OCI-LY7 (cell line): ENCODE data around the gene AKAP7. TPM values are rescaled to one million over a fixed set of nuclear protein-coding genes. Genes with fewer than 3 reads are reported as not detected.

Experiments
- BruUV-seq: library from RNA; stranded (reverse); fragments of 400-500 nt; replicated peaks from 2 replicates; lab custom pipeline; 2021; lab: Mats Ljungman, UMichigan
- CTCF ChIA-PET: fragments of 300-600 bp; sonication (Branson Sonifier 250); formaldehyde crosslinking; loops from one replicate; lab custom pipeline; 2022; ENCODE audit warnings: antibody characterized with exemption; ENCODE audit not compliant: unreplicated experiment; lab: Charles Lee
- POLR2A ChIA-PET: fragments of 300-600 bp; sonication (Branson Sonifier 250); formaldehyde crosslinking; loops from one replicate; lab custom pipeline; 2022; ENCODE audit warnings: antibody characterized with exemption; lab: Charles Lee
- DNase-seq: peaks from one replicate; pipeline ENCODE4 v3.0.0-alpha.2; 2015; ENCODE audit warnings: low spot score
- H2AFZ ChIP-seq: fragments of 200-600 bp; sonication (generic), shearing (Covaris generic); 2 replicates; pipeline ENCODE4 v1.6.1; 2014; ENCODE audit warnings: mild to moderate bottlenecking, antibody characterized with exemption, low read length, moderate library complexity
- H3K27ac ChIP-seq: fragments of 200-600 bp; sonication (generic); 2 replicates; pipeline ENCODE4 v1.5.1; 2014; ENCODE audit warnings: mixed run types, low read depth, mild to moderate bottlenecking, moderate library complexity, low read length, inconsistent platforms; ENCODE audit not compliant: poor library complexity, severe bottlenecking
- H3K36me3 ChIP-seq: fragments of 200-600 bp; sonication (generic); 2 replicates; pipeline ENCODE4 v1.6.1; 2014; ENCODE audit warnings: mild to moderate bottlenecking, antibody characterized with exemption, low read length, moderate library complexity, mixed read lengths; ENCODE audit not compliant: insufficient read depth
- H3K4me1 ChIP-seq: fragments of 200-600 bp; sonication (generic); 2 replicates; pipeline ENCODE4 v1.5.1; 2014; ENCODE audit warnings: mild to moderate bottlenecking, low read length; ENCODE audit not compliant: insufficient read depth, poor library complexity, severe bottlenecking
- H3K4me2 ChIP-seq: fragments of 200-600 bp; sonication (generic); 2 replicates; pipeline ENCODE4 v1.6.1; 2014; ENCODE audit warnings: mild to moderate bottlenecking, low read length
- H3K4me3 ChIP-seq: fragments of 200-600 bp; sonication (generic); 2 replicates; pipeline ENCODE4 v1.5.1; 2014; ENCODE audit warnings: mild to moderate bottlenecking, low read depth, low read length; ENCODE audit not compliant: poor library complexity, severe bottlenecking
- H3K79me2 ChIP-seq: fragments of 200-600 bp; sonication (generic); 2 replicates; pipeline ENCODE4 v1.6.1; 2016; ENCODE audit warnings: low read depth, mild to moderate bottlenecking, low read length, moderate library complexity, mixed read lengths; ENCODE audit not compliant: insufficient read depth
- H3K9me2 ChIP-seq: fragments of 200-600 bp; sonication (generic); 2 replicates; pipeline ENCODE4 v1.6.1; 2016; ENCODE audit warnings: mild to moderate bottlenecking, low read length, mixed read lengths; ENCODE audit not compliant: insufficient read depth
- H3K9me3 ChIP-seq: fragments of 200-600 bp; sonication (generic); 2 replicates; pipeline ENCODE4 v1.6.1; 2014; ENCODE audit warnings: mild to moderate bottlenecking, mixed run types, low read length, mixed read lengths
- H4K20me1 ChIP-seq: fragments of 200-600 bp; sonication (generic); 2 replicates; pipeline ENCODE4 v1.6.1; 2014; ENCODE audit warnings: mild to moderate bottlenecking, antibody characterized with exemption, low read length, moderate library complexity, mixed read lengths; ENCODE audit not compliant: insufficient read depth
- EZH2phosphoT487 ChIP-seq: fragments of 200-600 bp; sonication (generic); IDR thresholded peaks from 2 replicates; pipeline ENCODE4 v1.6.1; 2018; ENCODE audit warnings: low read depth, borderline replicate concordance, mild to moderate bottlenecking, mixed run types, antibody characterized with exemption, low read length, moderate library complexity, mixed read lengths
- intact Hi-C: fragments of 100-400 bp; cut with micrococcal nuclease; formaldehyde crosslinking; loops from one replicate; pipeline ENCODE4 v1.10.0; 2022; ENCODE audit not compliant: unreplicated experiment
- total RNA-seq, 2 experiments: library from RNA; depleted of rRNA in 1 of 2; stranded (reverse); fragments of >200 nt in 1 of 2; shearing (Covaris generic) in 1 of 2; gene quantifications; 2 replicates each; pipeline ENCODE4 v1.2.3, GENCODE V29; 2014 to 2022
- TF ChIP-seq, protein P1 (sequence below): fragments of 200-600 bp; sonication (generic); conservative IDR thresholded peaks from 2 replicates; pipeline ENCODE4 v1.5.1; 2014; ENCODE audit warnings: mild to moderate bottlenecking, antibody characterized with exemption, low read length, moderate library complexity, mixed read lengths

AKAP7 gene
- total RNA-seq, 2 experiments from 2014 or later, result 5.6 to 6.9 TPM

DNA sequence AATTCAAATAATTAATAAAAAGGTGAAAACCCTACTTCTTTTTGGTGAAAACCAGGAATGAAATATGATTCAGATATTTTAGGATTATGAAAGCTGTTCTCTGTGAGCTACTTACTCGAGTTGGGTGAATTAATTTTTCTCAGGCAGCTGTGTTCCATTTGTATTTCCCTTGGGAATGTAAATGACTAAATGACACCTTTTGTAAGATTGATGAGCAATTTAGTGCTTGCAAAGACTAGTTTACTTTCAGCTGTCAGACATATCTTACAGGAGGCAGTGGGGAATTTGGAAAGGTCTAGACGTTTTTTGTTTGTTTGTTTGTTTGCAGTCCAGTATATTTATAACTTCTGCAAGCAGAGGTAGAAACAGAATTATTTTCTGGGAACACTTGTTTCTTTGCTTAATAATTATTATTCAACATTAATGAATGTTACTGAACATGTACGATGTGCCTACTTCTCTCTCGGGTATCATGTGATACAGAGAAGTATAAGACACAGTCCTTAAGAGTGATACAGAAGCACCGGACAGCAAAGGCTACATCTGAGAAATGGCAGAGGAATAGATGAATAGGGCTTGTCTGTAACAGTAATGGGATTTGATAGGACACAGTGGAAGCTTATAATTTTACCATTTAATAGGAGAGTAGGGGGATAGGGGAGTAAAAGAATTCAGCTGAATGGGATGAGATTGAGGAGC, 91.3 kb downstream of the AKAP7 start:
- Histone ChIP-seq H3K36me3 (no peaks in the 10 kb centered on the region), H3K4me3 (no peak overlapping the region), H3K4me1 (no peaks in the 10 kb centered on the region), H3K27ac (no peak overlapping the region), H3K79me2 (no peaks in the 10 kb centered on the region), H3K4me2 (no peak overlapping the region), H3K9me3 (no peaks in the 10 kb centered on the region), H4K20me1 (no peaks in the 10 kb centered on the region), H2AFZ (no peak overlapping the region), H3K9me2 (no peaks in the 10 kb centered on the region)
- BruUV-seq, result no TSS peak
- ChIA-PET CTCF (no interaction called here), POLR2A (interaction anchor here (0.5 to 1.8 kb wide), 5 partner anchors 12 to 299 kb away, joined by 3 to 6 read pairs (median 4); no protein-coding TSS in a partner anchor)
- DNase-seq, result no peak
- intact Hi-C loops, result no loop called here
- no peak for TF ChIP-seq EZH2phosphoT487
- TF ChIP-seq, protein P1, sequence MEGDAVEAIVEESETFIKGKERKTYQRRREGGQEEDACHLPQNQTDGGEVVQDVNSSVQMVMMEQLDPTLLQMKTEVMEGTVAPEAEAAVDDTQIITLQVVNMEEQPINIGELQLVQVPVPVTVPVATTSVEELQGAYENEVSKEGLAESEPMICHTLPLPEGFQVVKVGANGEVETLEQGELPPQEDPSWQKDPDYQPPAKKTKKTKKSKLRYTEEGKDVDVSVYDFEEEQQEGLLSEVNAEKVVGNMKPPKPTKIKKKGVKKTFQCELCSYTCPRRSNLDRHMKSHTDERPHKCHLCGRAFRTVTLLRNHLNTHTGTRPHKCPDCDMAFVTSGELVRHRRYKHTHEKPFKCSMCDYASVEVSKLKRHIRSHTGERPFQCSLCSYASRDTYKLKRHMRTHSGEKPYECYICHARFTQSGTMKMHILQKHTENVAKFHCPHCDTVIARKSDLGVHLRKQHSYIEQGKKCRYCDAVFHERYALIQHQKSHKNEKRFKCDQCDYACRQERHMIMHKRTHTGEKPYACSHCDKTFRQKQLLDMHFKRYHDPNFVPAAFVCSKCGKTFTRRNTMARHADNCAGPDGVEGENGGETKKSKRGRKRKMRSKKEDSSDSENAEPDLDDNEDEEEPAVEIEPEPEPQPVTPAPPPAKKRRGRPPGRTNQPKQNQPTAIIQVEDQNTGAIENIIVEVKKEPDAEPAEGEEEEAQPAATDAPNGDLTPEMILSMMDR, result no peak

DNA sequence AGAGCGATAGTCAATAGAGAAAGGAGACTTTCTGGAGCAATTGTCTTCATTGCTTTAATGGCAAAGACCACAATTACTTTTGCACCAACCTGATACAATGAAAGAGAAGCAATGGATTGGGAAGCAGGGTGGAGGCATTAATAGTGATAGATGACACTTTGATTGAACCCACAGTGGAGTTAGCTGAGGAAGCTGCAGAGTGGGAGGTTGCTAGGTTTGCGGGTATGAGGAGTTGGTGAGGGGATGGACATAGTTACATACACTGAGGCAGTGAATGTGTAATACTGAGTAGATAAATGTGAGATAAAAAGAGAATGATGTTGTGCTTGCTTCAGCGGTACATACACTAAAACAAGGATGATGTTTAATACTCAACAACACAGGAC, 91.9 kb downstream of the AKAP7 start:
- H3K4me2 ChIP-seq, result no peak overlapping the region
- no peaks in the 10 kb centered on the region for H3K9me3 ChIP-seq
- CTCF ChIA-PET, result no interaction called here
- TF ChIP-seq, protein P1, result no peak
- no peak for TF ChIP-seq EZH2phosphoT487
- no peaks in the 10 kb centered on the region for H3K4me1 ChIP-seq
- H3K79me2 ChIP-seq, result no peaks in the 10 kb centered on the region
- intact Hi-C loops, result no loop called here
- no peak for DNase-seq
- H2AFZ ChIP-seq, result no peak overlapping the region
- no peaks in the 10 kb centered on the region for H3K9me2 ChIP-seq
- H3K36me3 ChIP-seq, result no peaks in the 10 kb centered on the region
- no peaks in the 10 kb centered on the region for H4K20me1 ChIP-seq
- H3K27ac ChIP-seq, result no peak overlapping the region
- POLR2A ChIA-PET, result interaction anchor here (0.7 to 1.8 kb wide), 2 partner anchors 12 to 14 kb away, joined by 3 to 5 read pairs; no protein-coding TSS in a partner anchor
- H3K4me3 ChIP-seq, result no peak overlapping the region
- BruUV-seq, result no TSS peak

GRCh38 chr6:131231103-131231502, 95.8 kb downstream of the AKAP7 start:
- H3K79me2 ChIP-seq, result no peaks in the 10 kb centered on the region
- no peaks in the 10 kb centered on the region for H3K36me3 ChIP-seq
- no peak overlapping the region for H3K4me2 ChIP-seq
- H3K9me3 ChIP-seq, result no peaks in the 10 kb centered on the region
- BruUV-seq, result no TSS peak
- no peaks in the 10 kb centered on the region for H3K9me2 ChIP-seq
- no peak overlapping the region for H2AFZ ChIP-seq
- no peak for DNase-seq
- H4K20me1 ChIP-seq, result no peaks in the 10 kb centered on the region
- ChIA-PET POLR2A (interaction anchor here (0.7 to 1.4 kb wide), 3 partner anchors 11 to 241 kb away, joined by 3 to 4 read pairs (median 3); no protein-coding TSS in a partner anchor), CTCF (no interaction called here)
- no peaks in the 10 kb centered on the region for H3K4me1 ChIP-seq
- no peak overlapping the region for H3K27ac ChIP-seq
- TF ChIP-seq, protein P1, result no peak
- no peak for TF ChIP-seq EZH2phosphoT487
- no peak overlapping the region for H3K4me3 ChIP-seq
- intact Hi-C loops, result no loop called here
